HepG2 (cell line): Measurements from ENCODE around the gene PPP1R16B. TPM values are rescaled to one million over a fixed set of nuclear protein-coding genes. Genes with fewer than 3 reads are reported as not detected.

Experiments
- ATAC-seq: fragments of 200-7000 bp; cut with Tn5 transposase; 3 replicates; pipeline ENCODE4 v1.9.1; 2020; ENCODE audit warnings: mild to moderate bottlenecking, moderate library complexity
- BruUV-seq: library from RNA; stranded (reverse); fragments of 400-500 nt; replicated peaks from 2 replicates; lab custom pipeline; 2021; lab: Mats Ljungman, UMichigan
- CTCF ChIA-PET: fragments of 300-600 bp; formaldehyde crosslinking; extraction: SDS; loops from one replicate; lab custom pipeline; 2021; ENCODE audit warnings: low total read pairs, inconsistent platforms, low intra/inter-chr PET ratio; lab: Yijun Ruan, JAX
- POLR2A ChIA-PET: fragments of 350-600 bp; sonication (Branson Sonifier 250); formaldehyde crosslinking; loops from one replicate; lab custom pipeline; 2020; ENCODE audit warnings: antibody characterized with exemption, inconsistent platforms; lab: Yijun Ruan, JAX
- DNase-seq: peaks from one replicate; pipeline ENCODE4 v3.0.0-alpha.2; 2015; ENCODE audit warnings: low spot score
- FAIRE-seq: peaks from 3 replicates; lab custom pipeline; 2011; peaks lifted over from hg19 to GRCh38; lab: Jason Lieb, UNC
- H2AFZ ChIP-seq: one replicate; pipeline ENCODE4 v1.6.1; 2011; ENCODE audit warnings: low read length, inconsistent platforms
- H3K27ac ChIP-seq: fragments of 300-600 bp; 3 replicates; pipeline ENCODE4 v1.8.0; 2011; ENCODE audit warnings: mixed run types, mild to moderate bottlenecking, mixed read lengths, low read length, inconsistent platforms; ENCODE audit not compliant: insufficient read depth; ENCODE audit errors: extremely low read length
- H3K27me3 ChIP-seq, 2 experiments: fragments of 200-600 bp in 1 of 2; 2 replicates in 1 of 2; 3 replicates in 1 of 2; pipeline versions ENCODE4 v1.6.0 to v1.8.0; 2011; ENCODE audit warnings: low read length in 2 of 2, mild to moderate bottlenecking in 2 of 2, moderate library complexity in 2 of 2, inconsistent platforms in 1 of 2; ENCODE audit not compliant: insufficient read depth in 2 of 2, control insufficient read depth in 1 of 2
- H3K36me3 ChIP-seq, 2 experiments: fragments of 200-600 bp in 1 of 2; replicated peaks in 1 of 2; 2 replicates in 1 of 2; 3 replicates in 1 of 2; pipeline versions ENCODE4 v1.5.1 to v1.8.0; 2011; ENCODE audit warnings: low read length in 2 of 2, inconsistent platforms in 1 of 2; ENCODE audit not compliant: insufficient read depth in 2 of 2, control insufficient read depth in 1 of 2
- H3K4me1 ChIP-seq: 2 replicates; pipeline ENCODE4 v1.5.1; 2012; ENCODE audit warnings: low read length, inconsistent platforms; ENCODE audit not compliant: insufficient read depth
- H3K4me2 ChIP-seq: 2 replicates; pipeline ENCODE4 v1.6.0; 2011; ENCODE audit warnings: low read depth, low read length, inconsistent platforms
- H3K4me3 ChIP-seq, 3 experiments: fragments of 200-600 bp in 1 of 3; sonication (generic), shearing (Covaris generic) in 1 of 3; replicated peaks in 1 of 3; 2 replicates each; pipeline ENCODE4 v1.5.1; 2011 to 2016; ENCODE audit warnings: low read length in 3 of 3, inconsistent platforms in 2 of 3, low read depth in 2 of 3, mild to moderate bottlenecking in 2 of 3, control low read depth in 1 of 3, mixed read lengths in 1 of 3; ENCODE audit not compliant: insufficient read depth in 1 of 3
- H3K79me2 ChIP-seq: one replicate; pipeline ENCODE4 v1.6.1; 2011; ENCODE audit warnings: low read length, inconsistent platforms; ENCODE audit not compliant: insufficient read depth
- H3K9ac ChIP-seq: 2 replicates; pipeline ENCODE4 v1.6.0; 2011; ENCODE audit warnings: mild to moderate bottlenecking, low read depth, low read length, inconsistent platforms; ENCODE audit not compliant: insufficient read depth
- H3K9me3 ChIP-seq: 2 replicates; pipeline ENCODE4 v1.5.1; 2012; ENCODE audit warnings: mild to moderate bottlenecking, low read length
- H4K20me1 ChIP-seq: 2 replicates; pipeline ENCODE4 v1.6.0; 2011; ENCODE audit warnings: inconsistent platforms, mild to moderate bottlenecking, low read length, moderate library complexity; ENCODE audit not compliant: insufficient read depth
- ARHGAP35 ChIP-seq: sonication (generic); formaldehyde crosslinking; IDR thresholded peaks from 2 replicates; pipeline ENCODE4 v1.9.0; 2022; ENCODE audit warnings: mild to moderate bottlenecking, inconsistent platforms, moderate library complexity, missing genetic modification reagents, borderline replicate concordance
- ARNTL ChIP-seq: sonication (generic); formaldehyde crosslinking; IDR thresholded peaks from 2 replicates; pipeline ENCODE4 v1.4.0; 2020; ENCODE audit warnings: mild to moderate bottlenecking, missing genetic modification reagents
- ATM ChIP-seq: fragments of 450-650 bp; IDR thresholded peaks from 2 replicates; pipeline ENCODE4 v1.7.1; 2017; ENCODE audit warnings: mild to moderate bottlenecking, borderline replicate concordance
- NFE2 ChIP-seq: sonication (generic); formaldehyde crosslinking; IDR thresholded peaks from 2 replicates; pipeline ENCODE4 v1.4.0; 2020; ENCODE audit warnings: missing genetic modification reagents
- POLR2A ChIP-seq, 2 experiments: IDR thresholded peaks; 2 replicates each; pipeline ENCODE4 v1.6.1; 2011; ENCODE audit warnings: low read depth in 2 of 2, low read length in 2 of 2, mild to moderate bottlenecking in 1 of 2, moderate library complexity in 1 of 2; ENCODE audit not compliant: insufficient read depth in 1 of 2
- RBM22 ChIP-seq: fragments of 200-400 bp; formaldehyde crosslinking; optimal IDR thresholded peaks from 2 replicates; pipeline ENCODE3; 2017; ENCODE audit warnings: mild to moderate bottlenecking, low read length, moderate library complexity
- ZBTB1 ChIP-seq: sonication (generic); formaldehyde crosslinking; IDR thresholded peaks from 2 replicates; pipeline ENCODE4 v1.4.0; 2020; ENCODE audit warnings: missing genetic modification reagents, borderline replicate concordance
- ZNF331 ChIP-seq: sonication (generic); formaldehyde crosslinking; IDR thresholded peaks from 2 replicates; pipeline ENCODE4 v1.4.0; 2020; ENCODE audit warnings: missing genetic modification reagents
- ZNF383 ChIP-seq: sonication (generic); formaldehyde crosslinking; IDR thresholded peaks from 2 replicates; pipeline ENCODE4 v1.4.0; 2020; ENCODE audit warnings: missing genetic modification reagents, mild to moderate bottlenecking, borderline replicate concordance
- ZNF616 ChIP-seq: sonication (generic); formaldehyde crosslinking; IDR thresholded peaks from 2 replicates; pipeline ENCODE4 v1.5.0; 2020; ENCODE audit warnings: low read depth, mild to moderate bottlenecking, missing genetic modification reagents
- WGBS: methylation state at CpG from one replicate; pipeline ENCODE4 v1.1.6; 2017; ENCODE audit warnings: low lambda C conversion rate; 5-methylcytosine and 5-hydroxymethylcytosine counted together
- in situ Hi-C: cut with HindIII; loops from 2 replicates; pipeline ENCODE4 v1.10.0; 2017; ENCODE audit warnings: low pct_unique_long_range_greater_than_20kb; ENCODE audit not compliant: extremely low pct_ligation_motif_present
- intact Hi-C: fragments of 100-400 bp; cut with micrococcal nuclease; formaldehyde crosslinking; loops from one replicate; pipeline ENCODE4 v1.10.0; 2022; ENCODE audit not compliant: unreplicated experiment
- polyA plus RNA-seq, 8 experiments: library from polyadenylated mRNA; depleted of rRNA in 3 of 8; stranded (reverse) in 7 of 8; unstranded in 1 of 8; fragments of >200 nt; fragmentation: Illumina TruSeq in 4 of 8; extraction: Trizol in 4 of 8; gene quantifications; 2 replicates each; pipeline versions ENCODE4 v1.2.1 to v1.2.3, GENCODE V29; 2011 to 2016; ENCODE audit warnings: low read depth in 4 of 8, missing spikeins in 1 of 8, mixed read lengths in 1 of 8; ENCODE audit not compliant: insufficient read depth in 1 of 8
- total RNA-seq, 5 experiments: library from RNA; depleted of rRNA; stranded (reverse); fragments of >200 nt; fragmentation: Illumina TruSeq; extraction: Trizol; gene quantifications; 2 replicates each; pipeline ENCODE4 v1.2.3, GENCODE V29; 2016; ENCODE audit warnings: low read depth in 1 of 5
- TF ChIP-seq, protein P1 (sequence below): sonication (generic); formaldehyde crosslinking; IDR thresholded peaks from 2 replicates; pipeline ENCODE4 v1.4.0; 2020; ENCODE audit warnings: missing genetic modification reagents

PPP1R16B gene
- total and polyA plus RNA-seq, 2 of the 13 experiments (the other 11 are each of a cell fraction or from before 2014, with no cell fraction given): 0.02 to 0.11 TPM

DNA sequence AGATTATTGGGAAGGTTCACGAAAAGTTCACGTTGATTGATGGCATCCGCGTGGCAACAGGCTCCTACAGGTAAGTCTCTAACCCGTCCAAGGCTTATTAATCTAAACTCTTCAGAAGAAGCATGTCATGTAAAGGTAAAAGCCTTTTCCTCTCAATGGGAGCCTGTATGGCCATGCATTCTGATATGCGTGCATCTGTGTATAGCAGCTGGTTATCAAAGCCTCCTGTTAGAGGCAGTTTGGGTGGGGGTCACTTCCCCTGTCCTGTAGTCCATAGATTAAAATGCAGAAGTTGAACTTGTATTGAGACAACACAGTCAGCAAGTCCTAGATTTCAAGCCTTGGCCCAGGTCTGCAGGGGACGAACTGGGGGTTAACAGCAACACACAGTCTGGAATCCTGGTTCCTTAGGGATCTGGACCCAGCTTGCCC is 142.4 kb downstream of the PPP1R16B start:
- no peaks in the 10 kb centered on the region for H4K20me1 ChIP-seq

DNA sequence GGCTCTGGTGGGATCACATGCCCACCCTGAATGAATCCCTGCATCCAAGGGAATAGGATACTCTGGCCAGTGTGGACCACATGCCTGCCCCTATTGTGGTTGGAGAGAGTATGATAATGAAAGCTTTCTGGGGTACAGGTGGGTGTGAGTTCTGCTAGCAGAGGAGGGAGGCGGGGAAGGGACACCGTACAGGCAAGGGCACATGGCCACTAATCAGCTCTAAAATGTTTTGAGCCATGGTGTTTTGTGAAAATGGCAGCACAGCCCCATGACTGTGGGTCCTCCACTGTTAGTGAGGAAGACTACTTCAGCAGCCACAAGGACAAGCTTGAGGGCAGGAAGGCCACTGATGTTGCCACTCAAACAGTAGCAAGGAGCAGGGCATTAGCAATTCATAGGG is 144.8 kb downstream of the PPP1R16B start:
- Histone ChIP-seq H3K27me3 (no peaks in the 10 kb centered on the region), H3K27ac (no peak overlapping the region), H3K36me3 (peaks cover 51 to 73% of the 10 kb centered on the region in 2 experiments), H3K4me2 (no peak overlapping the region), H3K4me1 (peaks cover 28% of the 10 kb centered on the region), H3K4me3 (no peak overlapping the region), H3K79me2 (no peaks in the 10 kb centered on the region), H4K20me1 (no peaks in the 10 kb centered on the region), H3K9ac (no peak overlapping the region), H3K9me3 (no peaks in the 10 kb centered on the region), H2AFZ (no peak overlapping the region)
- intact Hi-C loops: no loop called here
- WGBS: 100% methylated on average over 2 of the region's 2 CpGs
- no peak for FAIRE-seq
- in situ Hi-C loops: no loop called here
- ATAC-seq: no peak
- TF ChIP-seq ZNF383 (CRISPR knock-in tag): no peak
- no peak for TF ChIP-seq ZNF331 (CRISPR knock-in tag)
- peak; percentile 92 for TF ChIP-seq RBM22
- no peak for TF ChIP-seq ATM
- TF ChIP-seq, protein P1, sequence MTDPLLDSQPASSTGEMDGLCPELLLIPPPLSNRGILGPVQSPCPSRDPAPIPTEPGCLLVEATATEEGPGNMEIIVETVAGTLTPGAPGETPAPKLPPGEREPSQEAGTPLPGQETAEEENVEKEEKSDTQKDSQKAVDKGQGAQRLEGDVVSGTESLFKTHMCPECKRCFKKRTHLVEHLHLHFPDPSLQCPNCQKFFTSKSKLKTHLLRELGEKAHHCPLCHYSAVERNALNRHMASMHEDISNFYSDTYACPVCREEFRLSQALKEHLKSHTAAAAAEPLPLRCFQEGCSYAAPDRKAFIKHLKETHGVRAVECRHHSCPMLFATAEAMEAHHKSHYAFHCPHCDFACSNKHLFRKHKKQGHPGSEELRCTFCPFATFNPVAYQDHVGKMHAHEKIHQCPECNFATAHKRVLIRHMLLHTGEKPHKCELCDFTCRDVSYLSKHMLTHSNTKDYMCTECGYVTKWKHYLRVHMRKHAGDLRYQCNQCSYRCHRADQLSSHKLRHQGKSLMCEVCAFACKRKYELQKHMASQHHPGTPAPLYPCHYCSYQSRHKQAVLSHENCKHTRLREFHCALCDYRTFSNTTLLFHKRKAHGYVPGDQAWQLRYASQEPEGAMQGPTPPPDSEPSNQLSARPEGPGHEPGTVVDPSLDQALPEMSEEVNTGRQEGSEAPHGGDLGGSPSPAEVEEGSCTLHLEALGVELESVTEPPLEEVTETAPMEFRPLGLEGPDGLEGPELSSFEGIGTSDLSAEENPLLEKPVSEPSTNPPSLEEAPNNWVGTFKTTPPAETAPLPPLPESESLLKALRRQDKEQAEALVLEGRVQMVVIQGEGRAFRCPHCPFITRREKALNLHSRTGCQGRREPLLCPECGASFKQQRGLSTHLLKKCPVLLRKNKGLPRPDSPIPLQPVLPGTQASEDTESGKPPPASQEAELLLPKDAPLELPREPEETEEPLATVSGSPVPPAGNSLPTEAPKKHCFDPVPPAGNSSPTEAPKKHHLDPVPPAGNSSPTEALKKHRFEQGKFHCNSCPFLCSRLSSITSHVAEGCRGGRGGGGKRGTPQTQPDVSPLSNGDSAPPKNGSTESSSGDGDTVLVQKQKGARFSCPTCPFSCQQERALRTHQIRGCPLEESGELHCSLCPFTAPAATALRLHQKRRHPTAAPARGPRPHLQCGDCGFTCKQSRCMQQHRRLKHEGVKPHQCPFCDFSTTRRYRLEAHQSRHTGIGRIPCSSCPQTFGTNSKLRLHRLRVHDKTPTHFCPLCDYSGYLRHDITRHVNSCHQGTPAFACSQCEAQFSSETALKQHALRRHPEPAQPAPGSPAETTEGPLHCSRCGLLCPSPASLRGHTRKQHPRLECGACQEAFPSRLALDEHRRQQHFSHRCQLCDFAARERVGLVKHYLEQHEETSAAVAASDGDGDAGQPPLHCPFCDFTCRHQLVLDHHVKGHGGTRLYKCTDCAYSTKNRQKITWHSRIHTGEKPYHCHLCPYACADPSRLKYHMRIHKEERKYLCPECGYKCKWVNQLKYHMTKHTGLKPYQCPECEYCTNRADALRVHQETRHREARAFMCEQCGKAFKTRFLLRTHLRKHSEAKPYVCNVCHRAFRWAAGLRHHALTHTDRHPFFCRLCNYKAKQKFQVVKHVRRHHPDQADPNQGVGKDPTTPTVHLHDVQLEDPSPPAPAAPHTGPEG (CRISPR knock-in tag): no peak
- no peak for TF ChIP-seq ZBTB1 (CRISPR knock-in tag)
- no peak for TF ChIP-seq ARNTL
- no peak for TF ChIP-seq NFE2 (CRISPR knock-in tag)
- no peak for DNase-seq
- POLR2A ChIA-PET: interaction anchor here (1.1 kb wide), 1 partner anchor 12 kb away, joined by 3 read pairs; the partner anchor contains the start of gene DHX35
- no TSS peak for BruUV-seq
- CTCF ChIA-PET: no interaction called here

More for the DNA sequence above, 142.4 kb downstream of the PPP1R16B start:
- ATAC-seq (no peak), DNase-seq (no peak), FAIRE-seq (no peak)
- no peaks in the 10 kb centered on the region for H3K27me3 ChIP-seq
- no peaks in the 10 kb centered on the region for H3K9me3 ChIP-seq
- CTCF ChIA-PET: no interaction called here
- peaks cover 61 to 87% of the 10 kb centered on the region in 2 experiments for H3K36me3 ChIP-seq
- over 99% methylated on average over 7 of the region's 7 CpGs for WGBS
- no peak overlapping the region for H3K4me3 ChIP-seq
- TF ChIP-seq POLR2A (IDR thresholded peaks at IDR 0.05; ENCODE audit: insufficient read depth in 1 of 2, low read depth in 2 of 2, low read length in 2 of 2) (0 out of 4 replicates have a peak, but pooled peaks of 1 of the 2 experiments have one; percentile 14), ARHGAP35 (CRISPR knock-in tag) (no peak), ZNF616 (CRISPR knock-in tag) (no peak)
- no peak overlapping the region for H3K9ac ChIP-seq
- peaks cover 6% of the 10 kb centered on the region; the same call in 1 of the 2 replicates for H3K4me1 ChIP-seq
- no peak overlapping the region for H2AFZ ChIP-seq
- BruUV-seq: no TSS peak
- no peak overlapping the region for H3K4me2 ChIP-seq
- H3K79me2 ChIP-seq: peaks cover 4% of the 10 kb centered on the region
- intact Hi-C loops (no loop called here), in situ Hi-C loops (no loop called here)
- H3K27ac ChIP-seq: no peak overlapping the region
- POLR2A ChIA-PET: no interaction called here
